ENCODE measurements around the gene CD9. TPM values are rescaled to one million over a fixed set of nuclear protein-coding genes. Genes with fewer than 3 reads are reported as not detected.

CD9 gene
- polyA plus RNA-seq, 1 of the 3 experiments (the other 2 are of a cell fraction): 76.6 TPM

DNA sequence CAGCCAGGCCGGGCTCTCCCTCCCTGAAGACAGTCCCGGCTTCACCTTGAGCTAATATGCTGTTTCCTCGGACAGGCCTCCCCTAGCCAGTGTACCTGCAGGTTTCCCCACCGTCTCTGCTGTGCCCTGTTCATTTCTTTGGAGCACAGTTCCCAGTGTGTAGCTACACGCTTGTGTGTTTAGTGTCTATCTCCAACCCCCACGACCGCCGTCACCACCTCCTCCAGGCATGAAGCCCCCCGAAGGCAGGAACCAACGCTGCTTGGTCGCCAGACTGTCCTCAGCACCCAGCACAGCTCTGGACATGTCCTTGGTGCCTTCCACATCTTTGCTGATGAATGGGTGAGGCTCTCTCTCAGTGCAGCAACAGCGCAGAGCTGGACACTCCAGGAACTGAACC lies 84.1 kb downstream of the CD9 start:
- TF ChIP-seq, protein P1, sequence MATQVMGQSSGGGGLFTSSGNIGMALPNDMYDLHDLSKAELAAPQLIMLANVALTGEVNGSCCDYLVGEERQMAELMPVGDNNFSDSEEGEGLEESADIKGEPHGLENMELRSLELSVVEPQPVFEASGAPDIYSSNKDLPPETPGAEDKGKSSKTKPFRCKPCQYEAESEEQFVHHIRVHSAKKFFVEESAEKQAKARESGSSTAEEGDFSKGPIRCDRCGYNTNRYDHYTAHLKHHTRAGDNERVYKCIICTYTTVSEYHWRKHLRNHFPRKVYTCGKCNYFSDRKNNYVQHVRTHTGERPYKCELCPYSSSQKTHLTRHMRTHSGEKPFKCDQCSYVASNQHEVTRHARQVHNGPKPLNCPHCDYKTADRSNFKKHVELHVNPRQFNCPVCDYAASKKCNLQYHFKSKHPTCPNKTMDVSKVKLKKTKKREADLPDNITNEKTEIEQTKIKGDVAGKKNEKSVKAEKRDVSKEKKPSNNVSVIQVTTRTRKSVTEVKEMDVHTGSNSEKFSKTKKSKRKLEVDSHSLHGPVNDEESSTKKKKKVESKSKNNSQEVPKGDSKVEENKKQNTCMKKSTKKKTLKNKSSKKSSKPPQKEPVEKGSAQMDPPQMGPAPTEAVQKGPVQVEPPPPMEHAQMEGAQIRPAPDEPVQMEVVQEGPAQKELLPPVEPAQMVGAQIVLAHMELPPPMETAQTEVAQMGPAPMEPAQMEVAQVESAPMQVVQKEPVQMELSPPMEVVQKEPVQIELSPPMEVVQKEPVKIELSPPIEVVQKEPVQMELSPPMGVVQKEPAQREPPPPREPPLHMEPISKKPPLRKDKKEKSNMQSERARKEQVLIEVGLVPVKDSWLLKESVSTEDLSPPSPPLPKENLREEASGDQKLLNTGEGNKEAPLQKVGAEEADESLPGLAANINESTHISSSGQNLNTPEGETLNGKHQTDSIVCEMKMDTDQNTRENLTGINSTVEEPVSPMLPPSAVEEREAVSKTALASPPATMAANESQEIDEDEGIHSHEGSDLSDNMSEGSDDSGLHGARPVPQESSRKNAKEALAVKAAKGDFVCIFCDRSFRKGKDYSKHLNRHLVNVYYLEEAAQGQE (IDR thresholded peaks at IDR 0.05; ENCODE audit: low read depth, low read length): no peak
- TF ChIP-seq CHD2 (IDR thresholded peaks at IDR 0.05; ENCODE audit: low read length, partially characterized antibody) (no peak), FOXJ3 (CRISPR knock-in tag; IDR thresholded peaks at IDR 0.05) (no peak), POLR2AphosphoS5 (IDR thresholded peaks at IDR 0.05; ENCODE audit: low read depth, low read length) (no peak), GATA2 (CRISPR knock-in tag; IDR thresholded peaks at IDR 0.05) (no peak), SIN3A (IDR thresholded peaks at IDR 0.05; ENCODE audit: borderline replicate concordance, low read depth, low read length) (no peak), NFIC (IDR thresholded peaks at IDR 0.05; ENCODE audit: borderline replicate concordance) (no peak), SMC3 (IDR thresholded peaks at IDR 0.05; ENCODE audit: low read depth, low read length) (no peak), FOXM1 (IDR thresholded peaks at IDR 0.05; ENCODE audit: low read depth) (no peak), IRF3 (IDR thresholded peaks at IDR 0.05; ENCODE audit: low read depth, low read length) (no peak), TCF12 (IDR thresholded peaks at IDR 0.05) (no peak), RXRA (IDR thresholded peaks at IDR 0.05; ENCODE audit: borderline replicate concordance, low read depth) (no peak), RAD21 (IDR thresholded peaks at IDR 0.05; ENCODE audit: low read length) (no peak)
- TF ChIP-seq, protein P2, sequence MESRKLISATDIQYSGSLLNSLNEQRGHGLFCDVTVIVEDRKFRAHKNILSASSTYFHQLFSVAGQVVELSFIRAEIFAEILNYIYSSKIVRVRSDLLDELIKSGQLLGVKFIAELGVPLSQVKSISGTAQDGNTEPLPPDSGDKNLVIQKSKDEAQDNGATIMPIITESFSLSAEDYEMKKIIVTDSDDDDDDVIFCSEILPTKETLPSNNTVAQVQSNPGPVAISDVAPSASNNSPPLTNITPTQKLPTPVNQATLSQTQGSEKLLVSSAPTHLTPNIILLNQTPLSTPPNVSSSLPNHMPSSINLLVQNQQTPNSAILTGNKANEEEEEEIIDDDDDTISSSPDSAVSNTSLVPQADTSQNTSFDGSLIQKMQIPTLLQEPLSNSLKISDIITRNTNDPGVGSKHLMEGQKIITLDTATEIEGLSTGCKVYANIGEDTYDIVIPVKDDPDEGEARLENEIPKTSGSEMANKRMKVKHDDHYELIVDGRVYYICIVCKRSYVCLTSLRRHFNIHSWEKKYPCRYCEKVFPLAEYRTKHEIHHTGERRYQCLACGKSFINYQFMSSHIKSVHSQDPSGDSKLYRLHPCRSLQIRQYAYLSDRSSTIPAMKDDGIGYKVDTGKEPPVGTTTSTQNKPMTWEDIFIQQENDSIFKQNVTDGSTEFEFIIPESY (IDR thresholded peaks at IDR 0.05; ENCODE audit: borderline replicate concordance, low read depth): no peak
- TF ChIP-seq, protein P3, sequence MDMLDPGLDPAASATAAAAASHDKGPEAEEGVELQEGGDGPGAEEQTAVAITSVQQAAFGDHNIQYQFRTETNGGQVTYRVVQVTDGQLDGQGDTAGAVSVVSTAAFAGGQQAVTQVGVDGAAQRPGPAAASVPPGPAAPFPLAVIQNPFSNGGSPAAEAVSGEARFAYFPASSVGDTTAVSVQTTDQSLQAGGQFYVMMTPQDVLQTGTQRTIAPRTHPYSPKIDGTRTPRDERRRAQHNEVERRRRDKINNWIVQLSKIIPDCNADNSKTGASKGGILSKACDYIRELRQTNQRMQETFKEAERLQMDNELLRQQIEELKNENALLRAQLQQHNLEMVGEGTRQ (IDR thresholded peaks at IDR 0.05; ENCODE audit: borderline replicate concordance, low read depth, low read length): no peak
- TF ChIP-seq, protein P4, sequence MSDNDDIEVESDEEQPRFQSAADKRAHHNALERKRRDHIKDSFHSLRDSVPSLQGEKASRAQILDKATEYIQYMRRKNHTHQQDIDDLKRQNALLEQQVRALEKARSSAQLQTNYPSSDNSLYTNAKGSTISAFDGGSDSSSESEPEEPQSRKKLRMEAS (IDR thresholded peaks at IDR 0.05; ENCODE audit: low read depth): no peak
- TF ChIP-seq, protein P5, sequence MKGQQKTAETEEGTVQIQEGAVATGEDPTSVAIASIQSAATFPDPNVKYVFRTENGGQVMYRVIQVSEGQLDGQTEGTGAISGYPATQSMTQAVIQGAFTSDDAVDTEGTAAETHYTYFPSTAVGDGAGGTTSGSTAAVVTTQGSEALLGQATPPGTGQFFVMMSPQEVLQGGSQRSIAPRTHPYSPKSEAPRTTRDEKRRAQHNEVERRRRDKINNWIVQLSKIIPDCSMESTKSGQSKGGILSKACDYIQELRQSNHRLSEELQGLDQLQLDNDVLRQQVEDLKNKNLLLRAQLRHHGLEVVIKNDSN (IDR thresholded peaks at IDR 0.05; ENCODE audit: borderline replicate concordance, low read depth): no peak
- H3K4me3 ChIP-seq (ENCODE audit: low read depth in 2 of 2, low read length in 1 of 2): no peak overlapping the region
- DNase-seq: no peak
- H3K27ac ChIP-seq (ENCODE audit: low read depth in 2 of 2, low read length in 1 of 2): no peak overlapping the region
- H3K9me3 ChIP-seq: no peaks in the 10 kb centered on the region
- peaks cover 14 to 40% of the 10 kb centered on the region in 2 experiments for H3K4me1 ChIP-seq (ENCODE audit: control insufficient read depth in 1 of 2, insufficient read depth in 2 of 2, low read depth in 1 of 2, low read length in 1 of 2)
- no peaks in the 10 kb centered on the region for H4K20me1 ChIP-seq (ENCODE audit: insufficient read depth)
- no peaks in the 10 kb centered on the region for H3K9me2 ChIP-seq
- no peak overlapping the region for H3K9ac ChIP-seq
- H3F3A ChIP-seq (replicated peaks; ENCODE audit: insufficient read depth): peaks cover 33% of the 10 kb centered on the region
- POLR2A ChIA-PET: interaction anchor here (0.5 to 1.2 kb wide), 3 partner anchors 89 to 318 kb away, joined by 3 to 4 read pairs (median 4); no protein-coding TSS in a partner anchor
- no peak overlapping the region for H3K4me2 ChIP-seq
- H3K27me3 ChIP-seq (ENCODE audit: insufficient read depth): no peaks in the 10 kb centered on the region
- WGBS (ENCODE audit: low lambda C conversion rate): 82% methylated on average over 12 of the region's 12 CpGs
- no peaks in the 10 kb centered on the region for H3K36me3 ChIP-seq (replicated peaks in 1 of 2; ENCODE audit: control insufficient read depth in 1 of 2, insufficient read depth in 2 of 2, low read length in 1 of 2)
- no peak overlapping the region for H2AFZ ChIP-seq (ENCODE audit: low read depth)
- no peaks in the 10 kb centered on the region for H3K79me2 ChIP-seq (ENCODE audit: insufficient read depth)
- CTCF ChIA-PET: interaction anchor here (0.6 to 7.0 kb wide), 54 partner anchors 9 to 321 kb away, joined by 3 to 100 read pairs (median 4); partner anchors contain the start of gene CD9
